ENCODE results near the gene CCDC194.

CCDC194 gene

GRCh38 chr19:17370026-17370587 lies 23.9 kb downstream of the CCDC194 start:
- ChIA-PET CTCF (interaction anchor here (1.4 kb wide), 1 partner anchor 17 kb away, joined by 4 read pairs; no protein-coding TSS in a partner anchor), POLR2A (no interaction called here)
- Histone ChIP-seq H3K9me3 (ENCODE audit: control insufficient read depth, insufficient read depth, low read depth, low read length) (no peaks in the 10 kb centered on the region), H3K4me3 (ENCODE audit: low read depth, low read length) (no peak overlapping the region), H3K36me3 (ENCODE audit: control insufficient read depth in 2 of 2, insufficient read depth in 1 of 2, low read length in 2 of 2) (no peaks in the 10 kb centered on the region), H3K4me1 (ENCODE audit: control insufficient read depth, insufficient read depth, low read length) (no peaks in the 10 kb centered on the region), H3K27ac (ENCODE audit: extremely low read depth, low read depth, low read length) (no peak overlapping the region)
- TF ChIP-seq PRDM2 (tag by site-specific recombination; IDR thresholded peaks at IDR 0.05; ENCODE audit: borderline replicate concordance) (no peak), HOXC10 (CRISPR knock-in tag; IDR thresholded peaks at IDR 0.05) (no peak)

GRCh38 chr19:17365361-17365760 lies 28.6 kb downstream of the CCDC194 start:
- H3K4me3 ChIP-seq (ENCODE audit: low read depth, low read length) = no peak overlapping the region
- no peaks in the 10 kb centered on the region for H3K36me3 ChIP-seq (ENCODE audit: control insufficient read depth in 2 of 2, insufficient read depth in 1 of 2, low read length in 2 of 2)
- ChIA-PET POLR2A (no interaction called here), CTCF (interaction anchor here (0.9 kb wide), 1 partner anchor 21 kb away, joined by 4 read pairs; no protein-coding TSS in a partner anchor)
- no peaks in the 10 kb centered on the region for H3K9me3 ChIP-seq (ENCODE audit: control insufficient read depth, insufficient read depth, low read depth, low read length)
- no peak for TF ChIP-seq BCL11A (tag by site-specific recombination; IDR thresholded peaks at IDR 0.05; ENCODE audit: low read depth)
- no peak for TF ChIP-seq ZSCAN4 (tag by site-specific recombination; IDR thresholded peaks at IDR 0.05)
- no peak for TF ChIP-seq ZSCAN30 (tag by site-specific recombination; IDR thresholded peaks at IDR 0.05)
- TF ChIP-seq KLF7 (tag by site-specific recombination; IDR thresholded peaks at IDR 0.05; ENCODE audit: borderline replicate concordance) = no peak
- TF ChIP-seq ZNF26 (tag by site-specific recombination; IDR thresholded peaks at IDR 0.05) = no peak
- no peak for TF ChIP-seq PRDM4 (tag by site-specific recombination; IDR thresholded peaks at IDR 0.05)
- no peak for TF ChIP-seq ZNF10 (tag by site-specific recombination; IDR thresholded peaks at IDR 0.05)
- no peak for TF ChIP-seq GFI1B (tag by site-specific recombination; IDR thresholded peaks at IDR 0.05)
- TF ChIP-seq ZFP37 (tag by site-specific recombination; IDR thresholded peaks at IDR 0.05) = no peak
- no peak for TF ChIP-seq HOXA7 (CRISPR knock-in tag; IDR thresholded peaks at IDR 0.05; ENCODE audit: borderline replicate concordance)
- no peak for TF ChIP-seq ZNF214 (tag by site-specific recombination; IDR thresholded peaks at IDR 0.05; ENCODE audit: borderline replicate concordance)
- H3K4me1 ChIP-seq (ENCODE audit: control insufficient read depth, insufficient read depth, low read length) = no peaks in the 10 kb centered on the region
- no peak overlapping the region for H3K27ac ChIP-seq (ENCODE audit: extremely low read depth, low read depth, low read length)
